ENCODE results near the gene STRBP.
"Not testable (repeated sequence)": the region's sequence is repeated elsewhere in the genome, so short reads cannot be mapped to it uniquely, and the experiment has no call there.

STRBP gene

GRCh38 chr9:123268465-123269259 lies at the start of gene STRBP:
STRBP (minus strand) TSS chr9:123268586; CDS start chr9:123184134, 84,452 bp downstream.
- peak; percentile 85 for DNase-seq (ENCODE audit: low read depth in 1 of 2, low spot score in 1 of 2)

GRCh38 chr9:123316053-123316718 lies 47.8 kb upstream of the STRBP start:
- no peak for DNase-seq (ENCODE audit: low read depth in 1 of 2, low spot score in 1 of 2)

GRCh38 chr9:123315635-123316034 lies 47.2 kb upstream of the STRBP start:
- no peak for DNase-seq (ENCODE audit: low read depth in 1 of 2, low spot score in 1 of 2)

- DNase-seq (ENCODE audit: low read depth in 1 of 2, low spot score in 1 of 2): no peak
These were observed 46.2 kb upstream of the STRBP start for GRCh38 chr9:123314617-123315016.

- DNase-seq (ENCODE audit: low read depth in 1 of 2, low spot score in 1 of 2): no peak
These were observed 44.0 kb upstream of the STRBP start for GRCh38 chr9:123312306-123312877.

- DNase-seq (ENCODE audit: low read depth in 1 of 2, low spot score in 1 of 2): no peak
These were observed 42.9 kb upstream of the STRBP start for GRCh38 chr9:123311250-123311752.

- DNase-seq (ENCODE audit: low read depth in 1 of 2, low spot score in 1 of 2): no peak
These were observed 42.3 kb upstream of the STRBP start for GRCh38 chr9:123310551-123311249.

- no peak for DNase-seq (ENCODE audit: low read depth in 1 of 2, low spot score in 1 of 2)
These were observed 41.2 kb upstream of the STRBP start for GRCh38 chr9:123309611-123310010.

GRCh38 chr9:123305879-123306278 lies 37.5 kb upstream of the STRBP start:
- DNase-seq (ENCODE audit: low read depth in 1 of 2, low spot score in 1 of 2): no peak

- DNase-seq (ENCODE audit: low read depth in 1 of 2, low spot score in 1 of 2): no peak
These were observed 35.9 kb upstream of the STRBP start for GRCh38 chr9:123304340-123304691.

GRCh38 chr9:123302348-123303214 lies 34.2 kb upstream of the STRBP start:
- DNase-seq (ENCODE audit: low read depth in 1 of 2, low spot score in 1 of 2): no peak

- DNase-seq (ENCODE audit: low read depth in 1 of 2, low spot score in 1 of 2): not testable (repeated sequence)
These were observed 33.5 kb upstream of the STRBP start for GRCh38 chr9:123301936-123302335.

- DNase-seq (ENCODE audit: low read depth in 1 of 2, low spot score in 1 of 2): no peak
These were observed 32.2 kb upstream of the STRBP start for GRCh38 chr9:123300554-123300953.

GRCh38 chr9:123299558-123300126 lies 31.3 kb upstream of the STRBP start:
- DNase-seq (ENCODE audit: low read depth in 1 of 2, low spot score in 1 of 2): no peak

GRCh38 chr9:123296174-123296573 lies 27.8 kb upstream of the STRBP start:
- no peak for DNase-seq (ENCODE audit: low read depth in 1 of 2, low spot score in 1 of 2)

- DNase-seq (ENCODE audit: low read depth in 1 of 2, low spot score in 1 of 2): no peak
These were observed 23.4 kb upstream of the STRBP start for GRCh38 chr9:123291736-123292135.

- no peak for DNase-seq (ENCODE audit: low read depth in 1 of 2, low spot score in 1 of 2)
These were observed 22.4 kb upstream of the STRBP start for GRCh38 chr9:123290764-123291163.

- DNase-seq (ENCODE audit: low read depth in 1 of 2, low spot score in 1 of 2): no peak
These were observed 19.3 kb upstream of the STRBP start for GRCh38 chr9:123287639-123288038.

GRCh38 chr9:123286324-123286723 lies 17.9 kb upstream of the STRBP start:
- no peak for DNase-seq (ENCODE audit: low read depth in 1 of 2, low spot score in 1 of 2)

GRCh38 chr9:123284656-123285055 lies 16.3 kb upstream of the STRBP start:
- DNase-seq (ENCODE audit: low read depth in 1 of 2, low spot score in 1 of 2): no peak

All from activated CD4-positive, alpha-beta T cell treated with anti-CD3 and anti-CD28 coated beads, Interleukin-2, amount 50 U/mL, for 24 hours (primary cell).